ENCODE data around the gene PHF20. TPM values are rescaled to one million over a fixed set of nuclear protein-coding genes. Genes with fewer than 3 reads are reported as not detected.

The PHF20 gene
- total and polyA plus RNA-seq, 2 of the 13 experiments (the other 11 are each of a cell fraction or from before 2014, with no cell fraction given): 22.8 to 34.1 TPM

GRCh38 chr20:35954907-35955251 is 183.1 kb downstream of the PHF20 start (continued):
- TF ChIP-seq NCOR1 (IDR thresholded peaks at IDR 0.05; ENCODE audit: borderline replicate concordance, low read length) (0 out of 2 replicates have a peak, but pooled peaks have one; percentile 13), PAWR (CRISPR knock-in tag; IDR thresholded peaks at IDR 0.05; ENCODE audit: borderline replicate concordance) (no peak), KLF16 (CRISPR knock-in tag; IDR thresholded peaks at IDR 0.05) (0 out of 4 replicates have a peak, but pooled peaks of 1 of the 2 experiments have one; percentile 3), ZNF615 (CRISPR knock-in tag; IDR thresholded peaks at IDR 0.05; ENCODE audit: borderline replicate concordance) (0 out of 2 replicates have a peak, but pooled peaks have one; percentile 70), GLI4 (CRISPR knock-in tag; IDR thresholded peaks at IDR 0.05; ENCODE audit: borderline replicate concordance) (peak; percentile 34; the same call in 1 of the 2 replicates), ZKSCAN5 (CRISPR knock-in tag; IDR thresholded peaks at IDR 0.05) (peak; percentile 1; the same call in 1 of the 2 replicates), MAFK (conservative IDR thresholded peaks at IDR 0.05 in 1 of 2, IDR thresholded peaks at IDR 0.05 in 1 of 2; ENCODE audit: low read length in 2 of 2) (peak; percentile 100), ATF2 (CRISPR knock-in tag; IDR thresholded peaks at IDR 0.05) (no peak), ZNF317 (CRISPR knock-in tag; IDR thresholded peaks at IDR 0.05) (no peak), ZNF510 (CRISPR knock-in tag; IDR thresholded peaks at IDR 0.05; ENCODE audit: low read depth) (0 out of 2 replicates have a peak, but pooled peaks have one; percentile 13), ZNF552 (CRISPR knock-in tag; IDR thresholded peaks at IDR 0.05; ENCODE audit: borderline replicate concordance) (no peak), CERS6 (CRISPR knock-in tag; IDR thresholded peaks at IDR 0.05) (no peak), MAZ (IDR thresholded peaks at IDR 0.05; ENCODE audit: borderline replicate concordance, low read depth, low read length) (no peak; the same call in 1 of the 2 replicates), MAZ (CRISPR knock-in tag; IDR thresholded peaks at IDR 0.05; ENCODE audit: low read depth) (no peak), FOXA1 (IDR thresholded peaks at IDR 0.05) (no peak), FOXA1 (CRISPR knock-in tag; IDR thresholded peaks at IDR 0.05) (no peak), ZFP41 (CRISPR knock-in tag; IDR thresholded peaks at IDR 0.05; ENCODE audit: borderline replicate concordance) (no peak), SP140L (CRISPR knock-in tag; IDR thresholded peaks at IDR 0.05; ENCODE audit: borderline replicate concordance) (no peak), TCF12 (IDR thresholded peaks at IDR 0.05) (no peak), TCF12 (CRISPR knock-in tag; IDR thresholded peaks at IDR 0.05) (0 out of 2 replicates have a peak, but pooled peaks have one; percentile 6), POLR2A (IDR thresholded peaks at IDR 0.05; ENCODE audit: insufficient read depth in 1 of 2, low read depth in 2 of 2, low read length in 2 of 2) (no peak)
- TF ChIP-seq, protein P1, sequence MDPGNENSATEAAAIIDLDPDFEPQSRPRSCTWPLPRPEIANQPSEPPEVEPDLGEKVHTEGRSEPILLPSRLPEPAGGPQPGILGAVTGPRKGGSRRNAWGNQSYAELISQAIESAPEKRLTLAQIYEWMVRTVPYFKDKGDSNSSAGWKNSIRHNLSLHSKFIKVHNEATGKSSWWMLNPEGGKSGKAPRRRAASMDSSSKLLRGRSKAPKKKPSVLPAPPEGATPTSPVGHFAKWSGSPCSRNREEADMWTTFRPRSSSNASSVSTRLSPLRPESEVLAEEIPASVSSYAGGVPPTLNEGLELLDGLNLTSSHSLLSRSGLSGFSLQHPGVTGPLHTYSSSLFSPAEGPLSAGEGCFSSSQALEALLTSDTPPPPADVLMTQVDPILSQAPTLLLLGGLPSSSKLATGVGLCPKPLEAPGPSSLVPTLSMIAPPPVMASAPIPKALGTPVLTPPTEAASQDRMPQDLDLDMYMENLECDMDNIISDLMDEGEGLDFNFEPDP (CRISPR knock-in tag; conservative IDR thresholded peaks at IDR 0.05): 0 out of 2 replicates have a peak, but pooled peaks have one; percentile 77
- TF ChIP-seq, protein P2, sequence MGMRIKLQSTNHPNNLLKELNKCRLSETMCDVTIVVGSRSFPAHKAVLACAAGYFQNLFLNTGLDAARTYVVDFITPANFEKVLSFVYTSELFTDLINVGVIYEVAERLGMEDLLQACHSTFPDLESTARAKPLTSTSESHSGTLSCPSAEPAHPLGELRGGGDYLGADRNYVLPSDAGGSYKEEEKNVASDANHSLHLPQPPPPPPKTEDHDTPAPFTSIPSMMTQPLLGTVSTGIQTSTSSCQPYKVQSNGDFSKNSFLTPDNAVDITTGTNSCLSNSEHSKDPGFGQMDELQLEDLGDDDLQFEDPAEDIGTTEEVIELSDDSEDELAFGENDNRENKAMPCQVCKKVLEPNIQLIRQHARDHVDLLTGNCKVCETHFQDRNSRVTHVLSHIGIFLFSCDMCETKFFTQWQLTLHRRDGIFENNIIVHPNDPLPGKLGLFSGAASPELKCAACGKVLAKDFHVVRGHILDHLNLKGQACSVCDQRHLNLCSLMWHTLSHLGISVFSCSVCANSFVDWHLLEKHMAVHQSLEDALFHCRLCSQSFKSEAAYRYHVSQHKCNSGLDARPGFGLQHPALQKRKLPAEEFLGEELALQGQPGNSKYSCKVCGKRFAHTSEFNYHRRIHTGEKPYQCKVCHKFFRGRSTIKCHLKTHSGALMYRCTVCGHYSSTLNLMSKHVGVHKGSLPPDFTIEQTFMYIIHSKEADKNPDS (CRISPR knock-in tag; IDR thresholded peaks at IDR 0.05): no peak
- TF ChIP-seq, protein P3, sequence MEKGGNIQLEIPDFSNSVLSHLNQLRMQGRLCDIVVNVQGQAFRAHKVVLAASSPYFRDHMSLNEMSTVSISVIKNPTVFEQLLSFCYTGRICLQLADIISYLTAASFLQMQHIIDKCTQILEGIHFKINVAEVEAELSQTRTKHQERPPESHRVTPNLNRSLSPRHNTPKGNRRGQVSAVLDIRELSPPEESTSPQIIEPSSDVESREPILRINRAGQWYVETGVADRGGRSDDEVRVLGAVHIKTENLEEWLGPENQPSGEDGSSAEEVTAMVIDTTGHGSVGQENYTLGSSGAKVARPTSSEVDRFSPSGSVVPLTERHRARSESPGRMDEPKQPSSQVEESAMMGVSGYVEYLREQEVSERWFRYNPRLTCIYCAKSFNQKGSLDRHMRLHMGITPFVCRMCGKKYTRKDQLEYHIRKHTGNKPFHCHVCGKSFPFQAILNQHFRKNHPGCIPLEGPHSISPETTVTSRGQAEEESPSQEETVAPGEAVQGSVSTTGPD (CRISPR knock-in tag; IDR thresholded peaks at IDR 0.05): no peak
